ENCODE data around the gene HGFAC.

- TF ChIP-seq, protein P1, sequence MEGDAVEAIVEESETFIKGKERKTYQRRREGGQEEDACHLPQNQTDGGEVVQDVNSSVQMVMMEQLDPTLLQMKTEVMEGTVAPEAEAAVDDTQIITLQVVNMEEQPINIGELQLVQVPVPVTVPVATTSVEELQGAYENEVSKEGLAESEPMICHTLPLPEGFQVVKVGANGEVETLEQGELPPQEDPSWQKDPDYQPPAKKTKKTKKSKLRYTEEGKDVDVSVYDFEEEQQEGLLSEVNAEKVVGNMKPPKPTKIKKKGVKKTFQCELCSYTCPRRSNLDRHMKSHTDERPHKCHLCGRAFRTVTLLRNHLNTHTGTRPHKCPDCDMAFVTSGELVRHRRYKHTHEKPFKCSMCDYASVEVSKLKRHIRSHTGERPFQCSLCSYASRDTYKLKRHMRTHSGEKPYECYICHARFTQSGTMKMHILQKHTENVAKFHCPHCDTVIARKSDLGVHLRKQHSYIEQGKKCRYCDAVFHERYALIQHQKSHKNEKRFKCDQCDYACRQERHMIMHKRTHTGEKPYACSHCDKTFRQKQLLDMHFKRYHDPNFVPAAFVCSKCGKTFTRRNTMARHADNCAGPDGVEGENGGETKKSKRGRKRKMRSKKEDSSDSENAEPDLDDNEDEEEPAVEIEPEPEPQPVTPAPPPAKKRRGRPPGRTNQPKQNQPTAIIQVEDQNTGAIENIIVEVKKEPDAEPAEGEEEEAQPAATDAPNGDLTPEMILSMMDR (conservative IDR thresholded peaks at IDR 0.05): no peak
- no peak for TF ChIP-seq EZH2 (IDR thresholded peaks at IDR 0.05; ENCODE audit: low read depth)
Observed at GRCh38 chr4:3433138-3433869, 8.5 kb upstream of the HGFAC start.

Measured in PC-9 (cell line).